Activated CD4-positive, CD25-positive, alpha-beta regulatory T cell treated with anti-CD3 and anti-CD28 coated beads, Interleukin-2, amount 50 U/mL, for 16 hours (primary cell): Measurements from ENCODE around the gene SNX22.
"Not testable (repeated sequence)": the region's sequence is repeated elsewhere in the genome, so short reads cannot be mapped to it uniquely, and the experiment has no call there.

ENCODE experiments used
- DNase-seq: peaks from one replicate; pipeline ENCODE4 v3.0.0-alpha.2; 2020; ENCODE audit warnings: low read depth, low spot score

The SNX22 gene

GRCh38 chr15:64151727-64152506, at the start of gene SNX22:
Gene SNX22 (plus strand): TSS chr15:64151731. CDS start chr15:64151776, 45 bp downstream.
- no peak for DNase-seq

DNA sequence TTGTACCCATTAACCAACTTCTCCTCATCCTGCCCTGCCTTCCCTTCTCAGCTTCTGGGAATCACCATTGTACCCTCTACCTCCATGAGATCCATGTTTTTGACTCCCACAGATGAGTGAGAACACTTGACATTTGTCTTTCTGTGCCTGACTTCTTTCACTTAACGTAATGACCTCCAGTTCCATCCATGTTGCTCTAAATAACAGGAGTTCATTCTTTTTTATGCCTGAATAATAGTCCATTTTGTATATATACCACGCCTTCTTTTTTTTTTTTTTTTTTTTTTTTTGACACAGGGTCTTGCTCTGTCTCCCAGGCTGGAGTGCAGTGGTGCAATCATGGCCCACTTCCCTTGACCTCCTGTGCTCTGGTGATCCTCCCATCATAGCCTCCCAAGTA, 49.0 kb upstream of the SNX22 start:
- DNase-seq, result no peak

DNA sequence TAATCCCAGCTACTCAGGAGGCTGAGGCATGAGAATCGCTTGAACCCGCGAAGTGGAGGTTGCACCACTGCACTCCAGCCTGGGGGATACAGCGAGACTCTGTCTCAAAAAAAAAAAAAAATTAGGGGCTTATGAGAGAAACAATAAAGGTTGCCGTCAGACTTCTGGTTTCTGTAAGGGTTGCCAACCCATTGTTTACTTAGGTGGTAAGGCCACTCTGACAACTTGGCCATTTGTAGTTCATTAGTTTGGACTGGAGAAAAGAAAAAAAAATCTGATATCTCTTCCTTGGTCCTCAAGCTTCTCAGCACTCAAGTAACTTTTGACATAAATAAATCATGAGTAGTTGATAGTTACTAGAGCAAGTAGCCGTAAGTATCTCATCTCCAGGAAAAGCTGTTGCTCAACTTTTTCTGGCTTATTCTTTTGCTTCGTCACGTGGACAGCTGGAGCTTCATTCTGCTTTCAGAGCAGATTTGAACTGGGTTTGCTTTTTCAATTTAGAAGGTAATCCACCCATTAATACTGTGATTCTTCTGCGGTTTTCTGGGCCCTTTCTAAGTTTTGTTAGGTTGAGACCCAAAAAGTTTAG, 46.3 kb upstream of the SNX22 start:
- DNase-seq, result no peak

GRCh38 chr15:64107337-64107736, 44.2 kb upstream of the SNX22 start:
- DNase-seq, result no peak

- DNase-seq, result not testable (repeated sequence)
Observed at GRCh38 chr15:64110108-64110701, 41.3 kb upstream of the SNX22 start.

DNA sequence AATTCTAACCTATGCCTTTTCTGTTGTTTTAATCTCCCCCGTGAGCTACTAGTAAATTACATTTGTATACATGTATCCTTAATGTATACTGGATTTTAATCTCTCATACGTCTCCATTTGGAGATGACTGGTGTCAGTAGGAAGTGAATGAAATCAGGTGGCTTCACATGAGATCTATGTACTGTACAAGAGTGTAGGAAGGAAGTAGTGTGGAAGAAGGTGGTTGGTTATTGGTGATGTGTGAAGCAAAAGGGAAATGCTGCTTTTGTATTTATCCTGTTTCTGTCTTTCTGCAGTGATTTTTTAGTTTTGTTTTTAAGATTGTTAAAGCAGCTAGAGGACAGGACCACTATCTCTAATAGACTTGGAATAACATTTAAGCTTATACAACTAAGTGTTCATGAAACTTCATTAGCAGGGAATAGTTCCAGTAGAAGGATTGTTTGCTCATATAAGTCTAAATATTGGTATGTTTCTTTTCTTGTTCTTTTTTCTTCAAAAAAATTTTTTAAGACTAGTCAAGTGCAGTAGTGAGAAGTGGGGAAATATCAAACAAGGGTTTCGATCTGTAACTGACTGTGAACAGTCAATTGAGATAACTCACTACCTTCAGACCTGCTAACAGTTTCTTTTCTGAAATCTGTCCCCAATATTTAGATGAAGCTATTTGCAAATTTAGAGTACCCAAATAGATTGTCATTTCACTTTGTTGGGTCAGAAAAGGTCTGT, 40.4 kb upstream of the SNX22 start:
- DNase-seq, result no peak

DNA sequence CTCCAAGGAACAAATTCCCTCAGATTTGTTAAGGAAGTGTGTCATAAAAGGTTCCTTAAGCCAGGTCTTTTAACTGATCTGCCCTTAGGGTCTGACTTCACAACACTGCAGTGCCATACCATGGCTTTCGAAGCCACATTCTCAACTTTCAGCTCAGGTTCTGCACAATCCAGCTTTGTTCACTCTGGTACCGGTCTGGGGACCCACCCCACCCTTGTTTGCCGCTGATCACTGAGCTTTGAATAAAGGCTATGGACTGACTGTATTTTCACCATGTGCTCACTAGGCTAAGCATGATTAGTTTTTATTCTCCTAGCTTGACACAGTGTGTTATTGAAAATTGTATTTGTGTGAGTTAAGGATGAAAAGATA, 39.9 kb upstream of the SNX22 start:
- DNase-seq, result no peak

DNA sequence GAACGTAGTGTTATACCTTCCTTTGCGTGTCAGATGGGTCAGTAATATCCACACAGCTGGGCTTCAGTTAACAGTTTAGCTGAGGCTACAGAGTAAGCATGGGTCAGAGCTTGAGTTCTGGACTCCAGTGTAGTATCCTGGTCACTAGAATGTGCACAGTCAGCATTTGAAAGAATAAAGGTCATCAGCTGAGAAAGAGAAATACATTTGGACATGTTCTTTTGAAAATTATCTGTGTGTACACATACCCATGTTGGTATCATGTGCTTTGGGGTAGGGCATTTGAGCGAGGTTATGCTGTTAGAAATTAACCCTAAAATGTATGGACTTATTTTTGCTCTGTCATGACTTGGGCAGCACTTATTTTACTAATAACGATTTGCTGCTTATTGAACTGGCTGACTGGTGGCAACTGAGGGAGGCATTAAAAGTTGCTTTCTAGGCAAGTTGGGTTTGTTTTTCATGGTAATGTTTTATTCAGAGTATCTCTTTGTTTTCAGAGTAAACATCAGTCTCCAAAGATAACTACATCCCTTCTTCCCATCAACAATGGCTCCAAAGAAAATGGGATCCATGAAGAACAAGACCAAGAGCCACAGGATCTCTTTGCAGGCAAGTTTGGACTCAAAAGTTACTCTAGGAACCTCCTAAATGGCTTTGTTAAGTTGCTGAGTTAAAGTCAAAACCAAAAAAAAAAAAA, 39.3 kb upstream of the SNX22 start:
- no peak for DNase-seq

- DNase-seq, result no peak
Observed at GRCh38 chr15:64112904-64113303, 38.6 kb upstream of the SNX22 start.

DNA sequence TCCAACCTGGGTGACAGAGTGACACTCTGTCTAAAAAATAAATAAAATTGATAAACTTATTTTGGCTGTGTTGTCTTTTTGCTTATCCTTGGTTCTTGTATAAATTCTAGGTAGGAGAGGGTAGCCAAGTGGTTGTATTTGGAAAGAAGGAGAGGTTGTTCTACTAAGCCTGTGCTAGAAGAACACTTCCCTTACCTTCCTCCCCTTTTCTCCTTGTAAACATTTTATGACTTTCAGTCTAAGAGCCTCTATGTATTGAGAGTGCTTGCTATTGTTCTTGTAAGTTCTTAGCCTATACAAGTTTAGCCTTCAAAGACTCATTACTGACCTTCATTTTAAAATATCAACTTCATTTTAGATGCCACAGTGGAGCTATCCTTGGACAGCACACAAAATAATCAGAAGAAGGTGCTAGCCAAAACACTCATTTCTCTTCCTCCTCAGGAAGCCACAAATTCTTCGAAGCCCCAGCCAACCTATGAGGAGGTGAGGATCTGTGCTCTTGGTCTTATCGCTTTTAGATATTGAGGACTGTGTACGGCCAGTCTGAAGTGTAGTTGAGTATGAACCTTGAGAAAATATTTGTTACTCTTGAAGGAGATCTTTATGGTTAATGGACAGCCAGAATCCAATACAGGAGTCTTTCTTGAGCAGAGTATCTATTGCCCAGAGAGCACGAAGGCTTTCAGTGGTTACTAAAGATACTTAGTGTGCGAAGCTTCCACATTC, 33.6 kb upstream of the SNX22 start:
- DNase-seq, result no peak

DNA sequence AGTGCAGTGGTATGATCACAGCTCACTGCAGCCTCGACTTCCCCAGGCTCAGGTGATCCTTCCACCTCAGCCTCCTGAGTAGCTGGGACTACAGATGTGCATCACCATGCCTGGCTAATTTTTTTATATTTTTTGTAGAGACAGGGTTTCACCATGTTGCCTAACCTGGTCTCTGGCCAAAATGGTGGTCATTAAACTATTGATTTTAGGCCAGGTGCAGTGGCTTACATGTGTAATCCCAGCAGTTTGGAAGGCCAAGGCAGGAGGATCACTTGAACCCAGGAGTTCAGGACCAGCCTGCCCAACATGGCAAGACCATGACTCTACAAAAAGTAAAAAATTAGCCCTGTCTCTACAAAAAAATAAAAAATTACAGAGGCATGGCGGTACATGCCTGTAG, 31.2 kb upstream of the SNX22 start:
- not testable (repeated sequence) for DNase-seq

- DNase-seq, result no peak
Observed at GRCh38 chr15:64121614-64122013, 29.9 kb upstream of the SNX22 start.

GRCh38 chr15:64122444-64122843, 29.1 kb upstream of the SNX22 start:
- DNase-seq, result no peak

GRCh38 chr15:64122936-64123351, 28.6 kb upstream of the SNX22 start:
- no peak for DNase-seq

DNA sequence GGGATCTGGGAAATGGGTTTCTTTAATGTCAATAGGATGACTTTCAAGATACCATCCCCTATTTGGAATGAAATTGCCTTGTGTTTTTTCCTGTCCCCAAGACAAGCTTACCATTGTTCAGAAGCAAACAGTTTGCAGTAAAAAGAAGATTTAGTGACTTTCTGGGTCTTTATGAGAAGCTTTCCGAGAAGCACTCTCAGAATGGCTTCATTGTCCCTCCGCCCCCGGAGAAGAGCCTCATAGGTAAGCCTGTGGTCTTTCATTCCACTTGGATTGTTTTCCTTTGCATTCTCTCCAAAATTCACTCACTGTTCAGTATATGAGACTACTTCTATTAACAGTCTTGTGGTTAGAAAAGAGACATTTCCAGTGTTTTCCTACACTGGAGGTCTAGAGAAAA, 25.6 kb upstream of the SNX22 start:
- DNase-seq, result no peak

- no peak for DNase-seq
Observed at GRCh38 chr15:64127521-64128270, 23.8 kb upstream of the SNX22 start.

DNA sequence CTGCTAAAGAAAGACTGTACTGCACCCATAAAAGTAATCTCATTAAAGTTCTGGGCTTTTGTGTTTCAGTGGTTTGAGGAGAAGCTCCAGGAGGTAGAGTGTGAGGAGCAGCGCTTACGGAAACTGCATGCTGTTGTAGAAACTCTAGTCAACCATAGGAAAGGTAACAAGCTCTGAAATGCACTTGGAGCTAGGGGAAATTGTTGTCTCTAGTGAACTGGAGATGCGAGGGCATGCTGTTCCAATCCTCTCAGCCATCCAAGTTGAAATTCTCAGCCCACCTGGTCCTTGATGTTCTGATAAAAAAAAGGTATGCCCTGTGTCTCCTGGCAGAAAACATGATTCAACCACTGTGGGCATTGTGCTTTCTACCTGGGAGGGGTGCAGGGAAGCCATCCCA, 21.4 kb upstream of the SNX22 start:
- DNase-seq, result no peak

DNA sequence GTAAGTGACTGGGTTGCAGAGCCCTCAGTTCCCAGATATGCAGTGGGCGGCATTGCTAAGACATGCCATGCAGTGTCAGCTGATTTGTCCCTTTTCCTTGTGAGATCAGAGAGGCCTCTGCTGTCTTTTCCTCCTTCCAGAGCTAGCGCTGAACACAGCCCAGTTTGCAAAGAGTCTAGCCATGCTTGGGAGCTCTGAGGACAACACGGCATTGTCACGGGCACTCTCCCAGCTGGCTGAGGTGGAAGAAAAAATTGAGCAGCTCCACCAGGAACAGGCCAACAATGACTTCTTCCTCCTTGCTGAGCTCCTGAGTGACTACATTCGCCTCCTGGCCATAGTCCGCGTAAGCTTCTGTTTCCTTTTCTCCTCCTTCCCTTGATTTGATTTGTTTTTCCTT, 20.0 kb upstream of the SNX22 start:
- no peak for DNase-seq

DNA sequence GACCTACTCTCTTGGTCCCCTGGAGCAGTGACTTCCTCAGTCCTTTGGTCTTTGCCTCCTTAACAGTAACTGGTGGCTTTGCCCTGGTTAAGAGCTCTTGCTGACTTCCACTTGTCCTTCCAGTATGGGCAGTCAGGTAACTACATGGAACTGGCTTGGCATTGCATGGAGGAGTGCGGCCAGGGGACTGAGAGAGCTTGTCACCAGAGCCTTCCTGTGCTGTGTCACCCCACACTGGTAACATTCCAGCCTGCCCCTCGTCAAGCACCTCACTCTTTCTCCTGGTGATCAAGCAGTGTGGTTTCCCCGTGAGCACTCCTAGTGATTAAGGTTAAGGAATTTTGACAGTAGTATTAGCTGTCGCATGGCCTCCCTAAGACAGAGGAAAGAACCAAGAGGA, 19.3 kb upstream of the SNX22 start:
- no peak for DNase-seq

- DNase-seq, result no peak
Observed at GRCh38 chr15:64133623-64134344, 17.7 kb upstream of the SNX22 start.
